ENCODE results near the gene MMS22L.

DNA sequence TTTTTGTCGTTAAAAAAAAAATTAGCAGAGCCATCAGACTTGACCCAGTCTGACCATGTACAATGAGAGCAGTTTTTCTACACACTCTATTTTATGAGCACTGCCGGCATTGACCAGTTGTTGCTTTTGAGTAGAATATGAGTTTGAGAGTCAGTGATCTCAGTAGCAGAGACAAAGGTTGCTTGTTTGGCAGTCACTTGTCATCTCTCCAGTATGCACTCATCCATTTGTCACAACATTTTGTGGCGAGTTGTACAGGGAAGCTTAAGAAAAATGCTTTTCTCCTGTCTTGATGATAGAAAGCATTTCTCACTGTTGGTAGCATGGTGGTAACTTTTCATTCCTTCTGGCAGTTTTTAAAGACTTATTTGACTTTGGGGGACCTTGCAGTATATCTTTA is 159.9 kb downstream of the MMS22L start:
- TF ChIP-seq CTCF (IDR thresholded peaks at IDR 0.05; ENCODE audit: poor library complexity) (no peak), EZH2 (IDR thresholded peaks at IDR 0.05; ENCODE audit: borderline replicate concordance) (no peak)
